Sigmoid colon (tissue), 4 donors: ENCODE measurements around the gene SPTBN1.

Experiments
- EP300 ChIP-seq, 4 donors: sonication (generic); formaldehyde crosslinking; IDR thresholded peaks; one replicate each; pipeline ENCODE4 v1.6.1; 2017; ENCODE audit warnings: antibody characterized with exemption in 4 of 4
- POLR2A ChIP-seq, 2 donors: fragments of 450-650 bp; IDR thresholded peaks; one replicate each; pipeline ENCODE4 v1.6.1; 2016; ENCODE audit warnings: antibody characterized with exemption in 2 of 2, mild to moderate bottlenecking in 2 of 2, moderate library complexity in 2 of 2
- POLR2AphosphoS5 ChIP-seq, 4 donors: sonication (generic); formaldehyde crosslinking; IDR thresholded peaks; one replicate each; pipeline ENCODE4 v1.6.1; 2017; ENCODE audit warnings: antibody characterized with exemption in 4 of 4
- TF ChIP-seq, protein P1 (sequence below), 4 experiments: fragments of 450-650 bp in 3 of 4; fragments of 200-600 bp in 1 of 4; IDR thresholded peaks; one replicate each; pipeline ENCODE4 v1.5.1; 2016 to 2019; ENCODE audit warnings: antibody characterized with exemption in 4 of 4, mild to moderate bottlenecking in 3 of 4, moderate library complexity in 2 of 4

DNA sequence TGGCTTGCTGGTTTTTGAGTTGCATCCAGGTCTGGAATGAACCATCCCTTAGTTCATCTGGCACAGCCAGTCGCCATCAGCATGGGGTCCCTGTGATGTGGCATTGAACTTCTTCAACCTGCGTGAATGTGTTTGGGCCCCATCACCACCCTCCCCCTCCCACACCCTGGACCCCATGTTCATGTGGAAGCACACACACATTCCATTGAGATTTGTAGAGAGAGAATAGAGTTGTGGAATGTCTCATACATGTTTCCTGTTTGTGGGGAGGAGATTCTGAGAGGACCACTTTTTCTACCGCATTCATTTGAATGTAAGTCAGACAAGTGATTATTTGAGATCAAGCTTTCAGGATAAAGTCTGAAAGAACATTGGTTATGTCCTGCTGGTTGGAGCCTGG is 149.7 kb downstream of the SPTBN1 start:
- TF ChIP-seq POLR2A (IDR thresholded peaks at IDR 0.05) (no peak), POLR2AphosphoS5 (IDR thresholded peaks at IDR 0.05) (no peak), EP300 (IDR thresholded peaks at IDR 0.05) (no peak)
- TF ChIP-seq, protein P1, sequence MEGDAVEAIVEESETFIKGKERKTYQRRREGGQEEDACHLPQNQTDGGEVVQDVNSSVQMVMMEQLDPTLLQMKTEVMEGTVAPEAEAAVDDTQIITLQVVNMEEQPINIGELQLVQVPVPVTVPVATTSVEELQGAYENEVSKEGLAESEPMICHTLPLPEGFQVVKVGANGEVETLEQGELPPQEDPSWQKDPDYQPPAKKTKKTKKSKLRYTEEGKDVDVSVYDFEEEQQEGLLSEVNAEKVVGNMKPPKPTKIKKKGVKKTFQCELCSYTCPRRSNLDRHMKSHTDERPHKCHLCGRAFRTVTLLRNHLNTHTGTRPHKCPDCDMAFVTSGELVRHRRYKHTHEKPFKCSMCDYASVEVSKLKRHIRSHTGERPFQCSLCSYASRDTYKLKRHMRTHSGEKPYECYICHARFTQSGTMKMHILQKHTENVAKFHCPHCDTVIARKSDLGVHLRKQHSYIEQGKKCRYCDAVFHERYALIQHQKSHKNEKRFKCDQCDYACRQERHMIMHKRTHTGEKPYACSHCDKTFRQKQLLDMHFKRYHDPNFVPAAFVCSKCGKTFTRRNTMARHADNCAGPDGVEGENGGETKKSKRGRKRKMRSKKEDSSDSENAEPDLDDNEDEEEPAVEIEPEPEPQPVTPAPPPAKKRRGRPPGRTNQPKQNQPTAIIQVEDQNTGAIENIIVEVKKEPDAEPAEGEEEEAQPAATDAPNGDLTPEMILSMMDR (IDR thresholded peaks at IDR 0.05): no peak
